Uterus (tissue), 4 donors: ENCODE results near the gene MGRN1. TPM values are rescaled to one million over a fixed set of nuclear protein-coding genes. Genes with fewer than 3 reads are reported as not detected.
A peak's percentile ranks its signal among the peaks of the same experiment; 100 is the strongest.

Source experiments
- DNase-seq, 2 donors: peaks; one replicate each; pipeline ENCODE4 v3.0.0-alpha.2; 2019 to 2020
- H3K27ac ChIP-seq, 2 donors: fragments of 200-600 bp; sonication (generic); 1 replicate in 1 of 2; 2 replicates in 1 of 2; pipeline ENCODE4 v1.5.1; 2016 to 2018
- H3K27me3 ChIP-seq, 2 donors: fragments of 200-600 bp; sonication (generic); one replicate each; pipeline ENCODE4 v1.5.1; 2018 to 2019; ENCODE audit warnings: control low read depth in 1 of 2
- H3K36me3 ChIP-seq, 2 donors: fragments of 200-600 bp; sonication (generic); one replicate each; pipeline ENCODE4 v1.5.1; 2019; ENCODE audit warnings: control low read depth in 1 of 2
- H3K4me1 ChIP-seq, 2 donors: fragments of 200-600 bp; sonication (generic); one replicate each; pipeline ENCODE4 v1.5.1; 2018 to 2019; ENCODE audit warnings: control low read depth in 1 of 2
- H3K4me3 ChIP-seq, 2 donors: fragments of 200-600 bp; sonication (generic); 1 replicate in 1 of 2; 2 replicates in 1 of 2; pipeline ENCODE4 v1.5.1; 2018 to 2019; ENCODE audit warnings: mild to moderate bottlenecking in 1 of 2
- H3K9me3 ChIP-seq, 2 donors: fragments of 200-600 bp; sonication (generic); one replicate each; pipeline ENCODE4 v1.5.1; 2019; ENCODE audit warnings: control low read depth in 1 of 2
- POLR2A ChIP-seq, 2 donors: fragments of 450-650 bp; IDR thresholded peaks; one replicate each; pipeline ENCODE4 v1.6.1; 2016; ENCODE audit warnings: antibody characterized with exemption in 2 of 2, mild to moderate bottlenecking in 1 of 2, moderate library complexity in 1 of 2
- intact Hi-C: fragments of 100-400 bp; cut with DNase I; formaldehyde crosslinking; loops from one replicate; pipeline ENCODE4 v1.15.1; 2023; ENCODE audit warnings: low total_unique reads
- total RNA-seq, 4 donors: library from RNA; depleted of rRNA in 3 of 4; stranded (reverse); fragments of >200 nt in 3 of 4; gene quantifications; one replicate each; pipeline versions ENCODE4 v1.1.0 to v1.2.4, GENCODE V29; 2014 to 2023
- TF ChIP-seq, protein P1 (sequence below), 4 experiments: fragments of 200-600 bp in 2 of 4; fragments of 450-650 bp in 2 of 4; sonication (generic) in 2 of 4; IDR thresholded peaks; one replicate each; pipeline ENCODE4 v1.5.1; 2016 to 2019; ENCODE audit warnings: antibody characterized with exemption in 4 of 4, mild to moderate bottlenecking in 2 of 4, moderate library complexity in 1 of 4
- donor health status: DM: yes; HTN: yes; CAD: no.

Gene MGRN1
- 100 to 1,000 TPM in 1 of 4 donors, 10 to 100 TPM in 3; 19.0 to 107 (median 68.6) TPM for total RNA-seq

DNA sequence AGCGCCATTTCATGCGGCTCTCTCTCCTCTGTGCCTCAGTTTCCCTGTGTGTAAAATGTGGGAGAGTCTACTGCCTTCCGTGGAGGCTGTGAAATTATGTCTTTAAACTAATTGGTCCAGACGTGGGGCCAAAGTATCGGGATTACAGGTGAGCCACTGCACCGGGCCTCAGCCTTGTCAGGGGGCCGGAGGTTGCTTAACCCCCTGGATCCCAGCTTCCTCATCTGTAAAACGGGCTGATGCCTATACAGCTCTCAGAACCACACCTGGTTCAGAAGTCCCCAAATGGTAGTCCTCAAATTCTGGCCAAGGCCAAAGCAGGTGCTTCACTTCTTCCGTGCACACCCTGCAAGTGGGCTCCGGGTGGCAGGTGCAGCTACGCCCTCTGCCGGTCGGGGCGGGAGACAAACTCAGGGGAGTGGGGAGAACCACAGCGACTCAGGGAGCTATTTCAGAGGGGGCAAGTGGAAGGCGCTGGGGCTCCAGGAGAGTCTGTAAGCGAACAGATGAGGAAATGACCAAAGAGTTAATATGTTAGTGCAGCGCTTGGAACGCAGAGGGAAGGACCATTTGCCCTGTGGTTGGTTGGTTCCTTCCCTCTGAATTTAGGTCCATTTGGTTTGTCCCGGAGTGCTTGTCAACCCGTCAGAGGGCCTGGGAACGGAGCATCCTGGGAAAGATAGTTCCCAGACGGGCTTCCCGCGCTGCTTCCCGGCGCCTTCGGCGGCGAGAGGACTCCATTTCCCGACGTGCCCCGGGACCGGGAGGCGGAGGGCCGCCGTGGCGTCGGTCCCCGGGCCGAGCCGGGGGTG, at the start of gene MGRN1:
Gene MGRN1 (plus strand): TSS at position 812 of the 812 bp plus-strand sequence. CDS start 135 bp downstream, outside the sequence.
- no peaks in the 10 kb centered on the region for H3K36me3 ChIP-seq
- DNase-seq = peak; percentile 94 to 95

DNA sequence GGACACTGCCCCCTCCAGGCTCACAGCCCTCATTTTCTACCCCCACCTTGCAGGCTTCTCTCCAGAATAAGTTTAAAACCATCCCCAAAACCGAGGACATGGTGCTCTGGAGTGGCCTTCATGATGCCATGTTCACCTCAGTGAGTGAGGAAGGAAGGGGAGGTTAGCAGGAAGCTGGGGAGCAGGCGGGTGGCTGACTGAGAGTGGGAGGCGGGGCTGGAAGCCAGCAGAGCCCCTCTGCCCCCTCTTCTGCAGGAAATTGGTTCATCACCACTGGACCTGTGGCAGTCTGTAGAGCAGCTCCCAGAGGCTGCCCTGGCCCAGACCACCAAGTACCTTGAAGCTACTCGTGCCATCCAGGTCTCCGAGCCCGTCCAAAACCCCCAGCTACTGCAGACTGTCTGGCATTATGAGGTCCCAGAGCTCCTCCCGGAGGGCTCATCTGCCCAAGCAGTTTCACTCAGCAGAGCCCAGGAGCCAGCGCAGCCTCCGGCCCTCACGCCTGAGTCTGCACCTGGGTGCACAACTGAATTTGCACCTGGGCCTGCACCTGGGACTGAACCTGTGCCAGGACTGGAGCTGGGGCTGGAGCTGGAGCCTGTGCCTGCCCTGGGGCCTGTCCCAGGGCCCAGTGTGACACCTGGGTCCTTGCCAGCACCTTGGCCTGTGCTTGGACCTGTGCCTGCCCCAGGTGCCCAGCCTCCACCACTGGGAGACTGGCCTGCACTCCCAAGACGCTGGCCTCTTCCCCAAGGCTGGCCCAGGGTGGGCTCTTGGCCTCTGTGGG, 49.5 kb upstream of the MGRN1 start:
- H3K36me3 ChIP-seq = no peaks in the 10 kb centered on the region
- no peaks in the 10 kb centered on the region for H3K9me3 ChIP-seq
- no peak overlapping the region for H3K4me3 ChIP-seq
- TF ChIP-seq POLR2A (IDR thresholded peaks at IDR 0.05) = no peak
- TF ChIP-seq, protein P1, sequence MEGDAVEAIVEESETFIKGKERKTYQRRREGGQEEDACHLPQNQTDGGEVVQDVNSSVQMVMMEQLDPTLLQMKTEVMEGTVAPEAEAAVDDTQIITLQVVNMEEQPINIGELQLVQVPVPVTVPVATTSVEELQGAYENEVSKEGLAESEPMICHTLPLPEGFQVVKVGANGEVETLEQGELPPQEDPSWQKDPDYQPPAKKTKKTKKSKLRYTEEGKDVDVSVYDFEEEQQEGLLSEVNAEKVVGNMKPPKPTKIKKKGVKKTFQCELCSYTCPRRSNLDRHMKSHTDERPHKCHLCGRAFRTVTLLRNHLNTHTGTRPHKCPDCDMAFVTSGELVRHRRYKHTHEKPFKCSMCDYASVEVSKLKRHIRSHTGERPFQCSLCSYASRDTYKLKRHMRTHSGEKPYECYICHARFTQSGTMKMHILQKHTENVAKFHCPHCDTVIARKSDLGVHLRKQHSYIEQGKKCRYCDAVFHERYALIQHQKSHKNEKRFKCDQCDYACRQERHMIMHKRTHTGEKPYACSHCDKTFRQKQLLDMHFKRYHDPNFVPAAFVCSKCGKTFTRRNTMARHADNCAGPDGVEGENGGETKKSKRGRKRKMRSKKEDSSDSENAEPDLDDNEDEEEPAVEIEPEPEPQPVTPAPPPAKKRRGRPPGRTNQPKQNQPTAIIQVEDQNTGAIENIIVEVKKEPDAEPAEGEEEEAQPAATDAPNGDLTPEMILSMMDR (IDR thresholded peaks at IDR 0.05) = no peak
- intact Hi-C loops = no loop called here
- H3K27me3 ChIP-seq = no peaks in the 10 kb centered on the region
- no peak for DNase-seq
- no peaks in the 10 kb centered on the region for H3K4me1 ChIP-seq
- H3K27ac ChIP-seq = no peak overlapping the region

More for the DNA sequence above, at the start of gene MGRN1:
- H3K4me1 ChIP-seq = no peaks in the 10 kb centered on the region
- no peak for TF ChIP-seq POLR2A (IDR thresholded peaks at IDR 0.05)
- TF ChIP-seq, protein P1 (IDR thresholded peaks at IDR 0.05) = peak; percentile 78 to 86 (median 80)
- intact Hi-C loops = no loop called here
- H3K9me3 ChIP-seq = no peaks in the 10 kb centered on the region
- peak within 1 kb of the TSS; percentile 92 to 98 for H3K4me3 ChIP-seq
- H3K27ac ChIP-seq = peak within 1 kb of the TSS; percentile 91 to 92
- H3K27me3 ChIP-seq = no peaks in the 10 kb centered on the region

GRCh38 chr16:4576008-4576407, 48.6 kb upstream of the MGRN1 start:
- TF ChIP-seq POLR2A (IDR thresholded peaks at IDR 0.05) = no peak
- TF ChIP-seq, protein P1 (IDR thresholded peaks at IDR 0.05) = no peak
- Histone ChIP-seq H3K9me3 (no peaks in the 10 kb centered on the region), H3K4me3 (no peak overlapping the region), H3K36me3 (no peaks in the 10 kb centered on the region), H3K27me3 (no peaks in the 10 kb centered on the region), H3K4me1 (no peaks in the 10 kb centered on the region), H3K27ac (no peak overlapping the region)
- intact Hi-C loops = no loop called here
- no peak for DNase-seq

GRCh38 chr16:4578961-4579530, 45.6 kb upstream of the MGRN1 start:
- no peak for DNase-seq
- H3K9me3 ChIP-seq = no peaks in the 10 kb centered on the region
- no peaks in the 10 kb centered on the region for H3K36me3 ChIP-seq
- TF ChIP-seq, protein P1 (IDR thresholded peaks at IDR 0.05) = no peak
- TF ChIP-seq POLR2A (IDR thresholded peaks at IDR 0.05) = no peak
- no peaks in the 10 kb centered on the region for H3K4me1 ChIP-seq
- intact Hi-C loops = no loop called here
- H3K27ac ChIP-seq = no peak overlapping the region
- no peaks in the 10 kb centered on the region for H3K27me3 ChIP-seq
- no peak overlapping the region for H3K4me3 ChIP-seq
